Right cardiac atrium (tissue), 5 donors: ENCODE data around the gene POLK. TPM values are rescaled to one million over a fixed set of nuclear protein-coding genes. Genes with fewer than 3 reads are reported as not detected.
"Not testable (repeated sequence)": the region's sequence is repeated elsewhere in the genome, so short reads cannot be mapped to it uniquely, and the experiment has no call there.

Experiments
- ATAC-seq, 2 donors: fragments of 200-7000 bp; cut with Tn5 transposase; one replicate each; pipeline versions ENCODE4 v1.8.0 to v1.9.1; 2020; ENCODE audit warnings: moderate library complexity in 2 of 2, mild to moderate bottlenecking in 1 of 2
- DNase-seq, 3 donors: peaks; one replicate each; pipeline ENCODE4 v3.0.0-alpha.2; 2020
- H3K27ac ChIP-seq: one replicate; pipeline ENCODE4 v1.5.1; 2013; ENCODE audit warnings: mild to moderate bottlenecking, low read length, control low read depth, moderate library complexity
- H3K27me3 ChIP-seq: one replicate; pipeline ENCODE4 v1.6.1; 2013; ENCODE audit not compliant: control insufficient read depth, insufficient read depth
- H3K4me1 ChIP-seq: one replicate; pipeline ENCODE4 v1.6.1; 2013; ENCODE audit warnings: low read length; ENCODE audit not compliant: control insufficient read depth, insufficient read depth
- H3K4me3 ChIP-seq: one replicate; pipeline ENCODE4 v1.5.1; 2013; ENCODE audit warnings: low read length, control low read depth
- H3K9me3 ChIP-seq: one replicate; pipeline ENCODE4 v1.6.1; 2013; ENCODE audit warnings: low read length; ENCODE audit not compliant: control insufficient read depth
- WGBS: extraction: QIAGEN DNeasy Blood & Tissue Kit; methylation state at CpG from one replicate; pipeline ENCODE4 v1.1.7; 2013; 5-methylcytosine and 5-hydroxymethylcytosine counted together
- intact Hi-C, 4 donors: fragments of 100-400 bp; cut with DNase I; formaldehyde crosslinking; loops; one replicate each; pipeline versions ENCODE4 v1.11.0 to v1.14.0; 2022 to 2023
- polyA plus RNA-seq: library from polyadenylated mRNA; stranded (reverse); fragments of 200-250 nt; gene quantifications from one replicate; pipeline ENCODE4 v1.2.3, GENCODE V29; 2013
- total RNA-seq, 4 donors: library from RNA; stranded (reverse); fragmentation: NEBNext Ultra II Directional; extraction: Animal tissue kit (Norgen Biotek cat#: 25700); gene quantifications; one replicate each; pipeline ENCODE4 v1.2.1, GENCODE V29; 2021
- donor health status: healthy with polysubstance abuse.
- donor health status: DM: no; HTN: yes; CAD: no.
- donor health status: DM: no; HTN: no; CAD: no.
- donor health status: DM: no; HTN: yes; CAD: no; lungs with severe emphysema.
- donor health status: DM: yes; HTN: yes; CAD: no.

Gene POLK
- total and polyA plus RNA-seq, 5 donors: 7.2 to 25.7 (median 24.3) TPM

GRCh38 chr5:75568202-75568601 is 56.5 kb downstream of the POLK start:
- Histone ChIP-seq H3K9me3 (no peaks in the 10 kb centered on the region), H3K4me3 (no peak overlapping the region), H3K4me1 (peaks cover 9% of the 10 kb centered on the region), H3K27ac (no peak overlapping the region), H3K27me3 (no peaks in the 10 kb centered on the region)
- no peak for ATAC-seq
- intact Hi-C loops: loop anchor here in 1 of 4 donors (5.0 kb wide), 1 partner anchor 56 kb away; the partner anchor contains the start of genes CERT1 and POLK
- WGBS: 85% methylated on average over 2 of the region's 2 CpGs
- no peak for DNase-seq

DNA sequence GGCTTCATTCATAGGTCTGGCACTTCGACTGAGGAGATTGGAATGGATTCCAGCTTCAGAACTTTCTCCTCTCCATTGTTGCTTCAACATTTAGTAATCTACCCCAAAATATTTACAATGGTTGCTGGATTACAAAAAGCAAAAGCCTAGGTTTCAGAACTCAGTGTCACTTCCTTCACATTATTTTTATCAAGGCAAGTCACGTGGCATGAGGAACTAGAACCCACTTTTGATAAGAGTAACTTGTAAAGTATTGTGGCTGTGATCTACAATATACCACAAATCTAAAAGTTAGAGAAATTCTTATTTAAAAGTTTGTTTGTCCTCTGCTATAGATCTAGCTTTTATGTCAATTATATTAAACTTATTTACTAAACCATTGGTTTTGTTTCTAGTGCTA is 59.9 kb downstream of the POLK start:
- 38% methylated on average over 2 of the region's 2 CpGs for WGBS
- Histone ChIP-seq H3K4me1 (peaks cover 7% of the 10 kb centered on the region), H3K27me3 (no peaks in the 10 kb centered on the region), H3K4me3 (no peak overlapping the region), H3K9me3 (no peaks in the 10 kb centered on the region), H3K27ac (no peak overlapping the region)
- DNase-seq (no peak), ATAC-seq (no peak)
- intact Hi-C loops: no loop called here

DNA sequence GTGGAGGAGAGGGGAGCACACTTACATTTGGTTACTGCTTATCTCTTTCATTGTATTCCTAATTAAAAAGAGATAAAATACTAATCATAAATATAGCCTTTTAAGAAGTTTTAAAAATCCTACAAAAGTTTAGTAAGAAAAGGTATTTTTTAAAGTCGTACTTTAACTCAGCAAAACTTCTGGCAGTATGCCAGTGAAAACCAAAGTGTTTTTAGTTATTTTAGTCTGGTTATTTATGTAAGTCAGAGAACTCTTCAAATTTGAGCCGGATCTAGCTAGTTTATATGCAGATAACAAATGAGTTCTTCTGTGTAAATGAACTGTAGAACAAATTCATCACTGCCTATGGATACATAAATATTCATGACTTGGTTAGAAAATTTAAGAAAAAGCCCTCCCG is 63.1 kb downstream of the POLK start:
- H3K27ac ChIP-seq: no peak overlapping the region
- peaks cover 6% of the 10 kb centered on the region for H3K4me1 ChIP-seq
- no peak for DNase-seq
- H3K9me3 ChIP-seq: no peaks in the 10 kb centered on the region
- ATAC-seq: no peak
- WGBS: 39% methylated on average over 3 of the region's 3 CpGs
- intact Hi-C loops: loop anchor here in 1 of 4 donors (5.0 kb wide), 1 partner anchor 108 kb away; no protein-coding TSS in a partner anchor
- H3K27me3 ChIP-seq: no peaks in the 10 kb centered on the region
- no peak overlapping the region for H3K4me3 ChIP-seq

- H3K4me3 ChIP-seq, H3K9me3 ChIP-seq, ATAC-seq, H3K27ac ChIP-seq, H3K4me1 ChIP-seq, H3K27me3 ChIP-seq, DNase-seq: not testable (repeated sequence)
- intact Hi-C loops: loop anchor here in 1 of 4 donors (5.0 kb wide), 1 partner anchor 104 kb away; no protein-coding TSS in a partner anchor
- 95% methylated on average over 8 of the region's 8 CpGs for WGBS
These were observed 66.6 kb downstream of the POLK start for GRCh38 chr5:75578280-75578679.

DNA sequence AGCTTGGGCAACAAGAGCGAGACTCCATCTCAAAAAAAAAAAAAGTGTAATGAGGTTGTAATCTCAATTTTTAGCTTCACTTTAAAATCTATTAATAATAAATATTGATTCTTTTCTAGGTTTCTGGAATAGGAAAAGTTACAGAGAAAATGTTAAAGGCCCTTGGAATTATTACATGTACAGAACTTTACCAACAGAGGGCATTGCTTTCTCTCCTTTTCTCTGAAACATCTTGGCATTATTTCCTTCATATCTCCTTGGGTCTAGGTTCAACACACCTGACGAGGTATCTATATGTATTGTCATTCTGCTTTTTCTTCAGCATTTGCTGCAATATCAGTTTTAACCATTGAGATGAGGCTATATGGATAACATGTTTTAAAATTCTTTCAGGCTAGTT is 73.0 kb downstream of the POLK start:
- DNase-seq (no peak), ATAC-seq (no peak)
- intact Hi-C loops: no loop called here
- H3K27ac ChIP-seq: no peak overlapping the region
- no peaks in the 10 kb centered on the region for H3K4me1 ChIP-seq
- H3K27me3 ChIP-seq: no peaks in the 10 kb centered on the region
- H3K9me3 ChIP-seq: no peaks in the 10 kb centered on the region
- H3K4me3 ChIP-seq: no peak overlapping the region
- WGBS: 94% methylated on average over 2 of the region's 2 CpGs

DNA sequence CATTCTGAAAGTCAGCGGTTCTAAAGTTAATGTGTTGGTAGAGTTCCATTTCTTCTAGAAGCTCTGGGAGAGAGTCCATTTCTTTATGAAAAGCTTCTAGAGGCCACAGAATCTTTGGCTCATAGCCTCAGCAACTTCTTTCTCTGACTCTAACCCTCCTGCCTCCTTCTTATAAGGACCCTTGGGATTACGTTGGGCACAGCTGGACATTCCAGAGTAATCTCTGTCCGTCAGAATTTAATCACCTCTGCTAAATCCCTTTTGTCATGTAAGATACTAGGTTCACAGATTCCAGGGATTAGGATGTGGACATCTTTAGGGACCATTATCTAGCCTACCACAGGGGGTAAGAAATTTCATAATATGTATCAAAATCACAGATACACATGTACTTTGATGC is 77.0 kb downstream of the POLK start:
- no peaks in the 10 kb centered on the region for H3K4me1 ChIP-seq
- DNase-seq (no peak), ATAC-seq (no peak)
- H3K27ac ChIP-seq: no peak overlapping the region
- H3K9me3 ChIP-seq: no peaks in the 10 kb centered on the region
- no peaks in the 10 kb centered on the region for H3K27me3 ChIP-seq
- 70% methylated on average over 3 of the region's 3 CpGs for WGBS
- intact Hi-C loops: no loop called here
- no peak overlapping the region for H3K4me3 ChIP-seq

DNA sequence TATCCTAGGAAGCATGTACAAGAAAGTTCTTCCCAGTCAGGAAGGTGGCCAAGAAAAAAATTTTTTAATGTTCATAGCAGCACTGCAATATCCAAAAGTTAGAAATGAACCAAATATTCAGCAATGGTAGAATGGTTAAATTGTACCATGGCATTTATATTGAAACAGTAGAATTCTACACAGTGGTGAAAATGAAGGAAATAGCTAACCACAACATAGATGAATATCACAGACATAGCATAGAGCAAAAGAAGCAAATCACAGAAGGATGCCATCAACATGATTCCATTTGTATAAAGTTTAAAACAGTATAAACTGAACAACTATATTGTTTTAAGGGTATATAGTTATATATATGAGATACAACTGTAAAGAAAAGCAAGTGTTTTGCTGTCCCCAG is 88.8 kb downstream of the POLK start:
- DNase-seq (no peak), ATAC-seq (no peak)
- Histone ChIP-seq H3K4me3 (no peak overlapping the region), H3K27ac (no peak overlapping the region), H3K4me1 (peaks cover 2% of the 10 kb centered on the region), H3K9me3 (no peaks in the 10 kb centered on the region), H3K27me3 (no peaks in the 10 kb centered on the region)
- intact Hi-C loops: no loop called here

GRCh38 chr5:75601567-75601966 is 89.9 kb downstream of the POLK start:
- ATAC-seq (no peak), DNase-seq (no peak)
- Histone ChIP-seq H3K27ac (no peak overlapping the region), H3K27me3 (no peaks in the 10 kb centered on the region), H3K4me1 (peaks cover 2% of the 10 kb centered on the region), H3K9me3 (no peaks in the 10 kb centered on the region), H3K4me3 (no peak overlapping the region)
- intact Hi-C loops: no loop called here
- WGBS: 93% methylated on average over 1 of the region's 1 CpG

DNA sequence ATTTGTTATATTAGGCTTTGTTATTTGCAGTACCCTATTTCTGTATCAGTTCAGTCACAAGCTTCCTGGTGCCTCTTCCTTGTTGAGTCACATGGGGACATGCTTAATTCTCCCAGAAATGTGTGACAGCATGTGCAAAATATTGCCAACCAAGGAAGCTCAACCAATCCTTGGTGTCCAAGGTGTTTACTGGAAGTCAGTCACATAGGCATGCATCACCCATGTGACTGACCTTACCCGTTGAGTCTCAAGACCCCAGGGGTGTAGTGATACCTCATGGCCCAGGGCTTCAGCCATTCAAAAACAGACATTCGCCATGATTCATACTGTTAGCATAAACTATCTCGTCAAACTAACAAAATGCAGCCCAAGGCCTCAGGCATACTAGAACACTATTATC is 90.3 kb downstream of the POLK start:
- WGBS: 93% methylated on average over 3 of the region's 3 CpGs
- H3K4me3 ChIP-seq: no peak overlapping the region
- no peaks in the 10 kb centered on the region for H3K9me3 ChIP-seq
- H3K27ac ChIP-seq: no peak overlapping the region
- intact Hi-C loops: no loop called here
- H3K4me1 ChIP-seq: peaks cover 2% of the 10 kb centered on the region
- ATAC-seq (no peak), DNase-seq (no peak)
- H3K27me3 ChIP-seq: no peaks in the 10 kb centered on the region

DNA sequence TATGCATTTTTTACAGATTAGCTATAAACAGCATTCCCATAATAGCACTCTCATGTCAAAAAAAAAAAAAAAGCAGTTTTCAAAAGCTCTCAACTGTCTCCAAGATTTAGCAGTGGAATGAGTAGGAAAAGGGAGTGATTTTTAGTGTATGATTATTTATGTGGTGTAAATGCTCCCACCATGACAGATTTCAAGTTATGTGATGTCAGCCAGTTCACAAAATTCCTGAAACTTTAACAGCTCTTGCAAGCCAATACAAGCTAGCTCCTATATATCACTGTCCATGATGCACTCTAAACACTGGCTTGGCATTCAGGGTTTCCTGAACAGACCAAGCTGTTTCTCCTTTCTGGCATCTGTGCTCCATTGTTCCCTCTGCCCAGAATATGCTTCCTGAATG is 91.7 kb downstream of the POLK start:
- ATAC-seq (no peak), DNase-seq (no peak)
- no peaks in the 10 kb centered on the region for H3K9me3 ChIP-seq
- no peak overlapping the region for H3K4me3 ChIP-seq
- H3K4me1 ChIP-seq: peaks cover 2% of the 10 kb centered on the region
- intact Hi-C loops: no loop called here
- H3K27ac ChIP-seq: no peak overlapping the region
- no peaks in the 10 kb centered on the region for H3K27me3 ChIP-seq

DNA sequence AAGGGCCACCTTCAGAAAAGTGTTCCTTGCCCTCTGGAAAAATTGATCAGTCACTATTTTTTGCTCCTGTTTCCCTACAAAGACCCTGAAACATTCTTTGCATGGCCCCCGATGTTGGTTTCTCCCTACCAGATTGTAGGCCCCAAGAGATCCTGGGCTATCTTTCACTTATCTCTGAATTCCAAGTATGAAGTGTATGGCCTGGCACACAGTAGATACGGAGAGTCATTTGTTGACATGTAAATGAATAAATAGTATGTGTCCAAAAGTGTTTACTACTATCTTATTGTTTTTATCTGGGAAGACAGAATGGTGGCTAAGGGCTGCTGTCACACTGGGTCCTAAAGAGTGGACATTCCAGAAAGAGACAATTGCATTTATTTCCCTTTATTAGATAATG is 92.1 kb downstream of the POLK start:
- DNase-seq: no peak
- no peaks in the 10 kb centered on the region for H3K27me3 ChIP-seq
- H3K9me3 ChIP-seq: no peaks in the 10 kb centered on the region
- H3K27ac ChIP-seq: no peak overlapping the region
- H3K4me1 ChIP-seq: peaks cover 2% of the 10 kb centered on the region
- H3K4me3 ChIP-seq: no peak overlapping the region
- 43% methylated on average over 2 of the region's 2 CpGs for WGBS
- intact Hi-C loops: no loop called here
- ATAC-seq: no peak

DNA sequence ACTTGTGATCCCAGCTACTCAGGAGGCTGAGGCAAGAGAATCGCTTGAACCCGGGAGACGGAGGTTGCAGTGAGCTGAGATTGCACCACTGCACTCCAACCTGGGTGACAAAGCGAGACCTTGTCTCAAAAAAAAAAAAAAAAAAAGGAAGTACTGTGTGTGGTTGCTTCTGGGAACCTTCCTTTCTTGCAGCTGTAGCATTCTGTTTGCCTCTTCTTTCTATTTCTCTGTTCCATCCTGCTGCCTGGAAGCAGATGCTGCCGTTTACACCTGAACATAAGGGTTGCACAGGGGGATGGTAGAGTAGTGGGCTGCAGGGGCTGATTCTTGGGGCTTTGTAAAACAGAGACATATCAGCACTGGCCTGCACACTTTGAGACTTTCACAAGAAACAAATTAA is 95.7 kb downstream of the POLK start:
- ATAC-seq, intact Hi-C loops, H3K27me3 ChIP-seq, H3K27ac ChIP-seq, H3K4me1 ChIP-seq, H3K4me3 ChIP-seq, H3K9me3 ChIP-seq, DNase-seq: not testable (repeated sequence)
- 89% methylated on average over 5 of the region's 5 CpGs for whole genome bisulfite sequencing
